Gastrocnemius medialis (tissue), 4 donors: ENCODE results near the gene B4GALT5. TPM values are rescaled to one million over a fixed set of nuclear protein-coding genes. Genes with fewer than 3 reads are reported as not detected.

ENCODE experiments used
- ATAC-seq, 2 donors: fragments of 150-250 bp; one replicate each; pipeline ENCODE4 v1.9.1; 2016
- DNase-seq, 2 donors: peaks; one replicate each; pipeline ENCODE4 v3.0.0-alpha.2; 2019
- H3K27ac ChIP-seq, 4 donors: fragments of 200-600 bp; sonication (generic); 1 replicate in 1 of 4; 2 replicates in 3 of 4; pipeline ENCODE4 v1.5.1; 2016 to 2018; ENCODE audit warnings: mild to moderate bottlenecking in 2 of 4, moderate library complexity in 1 of 4
- H3K27me3 ChIP-seq, 3 donors: fragments of 200-600 bp; sonication (generic) in 2 of 3; 1 replicate in 1 of 3; 2 replicates in 2 of 3; pipeline versions ENCODE4 v1.5.1 to v1.6.0; 2016 to 2019; ENCODE audit warnings: mild to moderate bottlenecking in 1 of 3, moderate library complexity in 1 of 3
- H3K36me3 ChIP-seq, 2 donors: fragments of 200-600 bp; sonication (generic) in 1 of 2; one replicate each; pipeline ENCODE4 v1.5.1; 2017 to 2018
- H3K4me1 ChIP-seq, 2 donors: fragments of 200-600 bp; sonication (generic) in 1 of 2; one replicate each; pipeline ENCODE4 v1.5.1; 2016 to 2017; ENCODE audit warnings: mild to moderate bottlenecking in 2 of 2
- H3K4me3 ChIP-seq, 4 donors: fragments of 200-600 bp; sonication (generic) in 3 of 4; 1 replicate in 1 of 4; 2 replicates in 3 of 4; pipeline ENCODE4 v1.5.1; 2016 to 2019; ENCODE audit warnings: mild to moderate bottlenecking in 2 of 4
- H3K9me3 ChIP-seq, 3 donors: fragments of 200-600 bp; sonication (generic) in 2 of 3; 1 replicate in 1 of 3; 2 replicates in 2 of 3; pipeline ENCODE4 v1.5.1; 2016 to 2019
- CTCF ChIP-seq, 5 experiments: fragments of 450-650 bp in 3 of 5; fragments of 200-600 bp in 2 of 5; sonication (generic) in 2 of 5; IDR thresholded peaks in 4 of 5; conservative IDR thresholded peaks in 1 of 5; 1 replicate in 4 of 5; 2 replicates in 1 of 5; pipeline ENCODE4 v1.5.1; 2016 to 2019; ENCODE audit warnings: antibody characterized with exemption in 5 of 5, mild to moderate bottlenecking in 3 of 5, moderate library complexity in 3 of 5
- POLR2A ChIP-seq, 2 donors: fragments of 450-650 bp; IDR thresholded peaks; one replicate each; pipeline ENCODE4 v1.6.1; 2017; ENCODE audit warnings: antibody characterized with exemption in 2 of 2, mild to moderate bottlenecking in 2 of 2, moderate library complexity in 2 of 2
- in situ Hi-C, 4 donors: fragments of 200-750 bp; cut with MboI; loops; one replicate each; pipeline versions ENCODE4 v1.15.0 to v1.8.0; 2017; ENCODE audit warnings: low sequenced_read_pairs in 4 of 4
- intact Hi-C: fragments of 100-400 bp; cut with DNase I; formaldehyde crosslinking; loops from one replicate; pipeline ENCODE4 v1.15.1; 2023; ENCODE audit warnings: low total_unique reads
- total RNA-seq, 4 donors: library from RNA; depleted of rRNA; stranded (reverse); fragments of >200 nt; gene quantifications; one replicate each; pipeline versions ENCODE4 v1.1.0 to v1.2.3, GENCODE V29; 2016

B4GALT5 gene
- total RNA-seq, 4 donors from 2014 or later: 27.6 to 75.2 (median 56.4) TPM

- Histone ChIP-seq H3K27ac (peak overlapping the region in 3 of 4 donors; percentile 59 to 79 (median 76)), H3K36me3 (no peaks in the 10 kb centered on the region), H3K4me1 (peaks cover 26 to 49% of the 10 kb centered on the region in 2 donors), H3K27me3 (no peaks in the 10 kb centered on the region), H3K9me3 (no peaks in the 10 kb centered on the region), H3K4me3 (no peak overlapping the region)
- peak in 1 of 2 donors; percentile 41 for DNase-seq
- intact Hi-C loops: no loop called here
- in situ Hi-C loops: no loop called here
- TF ChIP-seq POLR2A (IDR thresholded peaks at IDR 0.05) (no peak), CTCF (IDR thresholded peaks at IDR 0.05 in 4 of 5, conservative IDR thresholded peaks at IDR 0.05 in 1 of 5) (no peak)
- no peak for ATAC-seq
Observed at GRCh38 chr20:49752201-49752903, 38.7 kb upstream of the B4GALT5 start.

- Histone ChIP-seq H3K36me3 (no peaks in the 10 kb centered on the region), H3K4me1 (peaks cover 32 to 54% of the 10 kb centered on the region in 2 donors), H3K27ac (peak overlapping the region; percentile 48 to 79 (median 68)), H3K9me3 (no peaks in the 10 kb centered on the region), H3K4me3 (no peak overlapping the region), H3K27me3 (no peaks in the 10 kb centered on the region)
- DNase-seq: no peak
- in situ Hi-C loops: no loop called here
- ATAC-seq: no peak
- no peak for TF ChIP-seq CTCF (IDR thresholded peaks at IDR 0.05 in 4 of 5, conservative IDR thresholded peaks at IDR 0.05 in 1 of 5)
- intact Hi-C loops: no loop called here
Observed at GRCh38 chr20:49751397-49751736, 37.7 kb upstream of the B4GALT5 start.

GRCh38 chr20:49750611-49751396, 37.1 kb upstream of the B4GALT5 start:
- no peak for TF ChIP-seq CTCF (IDR thresholded peaks at IDR 0.05 in 4 of 5, conservative IDR thresholded peaks at IDR 0.05 in 1 of 5)
- no peak for TF ChIP-seq POLR2A (IDR thresholded peaks at IDR 0.05)
- no peaks in the 10 kb centered on the region for H3K36me3 ChIP-seq
- peak overlapping the region; percentile 48 to 79 (median 68) for H3K27ac ChIP-seq
- in situ Hi-C loops: no loop called here
- DNase-seq (peak; percentile 28 to 66), ATAC-seq (peak; percentile 9 to 44)
- no peaks in the 10 kb centered on the region for H3K9me3 ChIP-seq
- peaks cover 32 to 48% of the 10 kb centered on the region in 2 donors for H3K4me1 ChIP-seq
- intact Hi-C loops: no loop called here
- H3K4me3 ChIP-seq: no peak overlapping the region
- H3K27me3 ChIP-seq: no peaks in the 10 kb centered on the region

GRCh38 chr20:49749625-49750024, 35.9 kb upstream of the B4GALT5 start:
- TF ChIP-seq CTCF (IDR thresholded peaks at IDR 0.05 in 4 of 5, conservative IDR thresholded peaks at IDR 0.05 in 1 of 5): no peak
- TF ChIP-seq POLR2A (IDR thresholded peaks at IDR 0.05): no peak
- H3K27me3 ChIP-seq: no peaks in the 10 kb centered on the region
- no peak for ATAC-seq
- no peaks in the 10 kb centered on the region for H3K36me3 ChIP-seq
- H3K9me3 ChIP-seq: no peaks in the 10 kb centered on the region
- DNase-seq: no peak
- H3K4me1 ChIP-seq: peaks cover 32 to 48% of the 10 kb centered on the region in 2 donors
- in situ Hi-C loops: no loop called here
- intact Hi-C loops: loop anchor here (2.0 kb wide), 1 partner anchor 35 kb away; no protein-coding TSS in a partner anchor
- peak overlapping the region in 3 of 4 donors; percentile 1 to 79 (median 76) for H3K27ac ChIP-seq
- no peak overlapping the region for H3K4me3 ChIP-seq
